ENCODE results near the gene ARMC2.

GRCh38 chr6:108848116-108848868 is at the start of gene ARMC2:
- TF ChIP-seq EGR1 (IDR thresholded peaks at IDR 0.05; ENCODE audit: borderline replicate concordance, low read depth, low read length), result no peak
- TF ChIP-seq CREB1 (IDR thresholded peaks at IDR 0.05), result no peak
- TF ChIP-seq CBX5 (IDR thresholded peaks at IDR 0.05; ENCODE audit: low read depth, low read length), result no peak
- TF ChIP-seq, protein P1, sequence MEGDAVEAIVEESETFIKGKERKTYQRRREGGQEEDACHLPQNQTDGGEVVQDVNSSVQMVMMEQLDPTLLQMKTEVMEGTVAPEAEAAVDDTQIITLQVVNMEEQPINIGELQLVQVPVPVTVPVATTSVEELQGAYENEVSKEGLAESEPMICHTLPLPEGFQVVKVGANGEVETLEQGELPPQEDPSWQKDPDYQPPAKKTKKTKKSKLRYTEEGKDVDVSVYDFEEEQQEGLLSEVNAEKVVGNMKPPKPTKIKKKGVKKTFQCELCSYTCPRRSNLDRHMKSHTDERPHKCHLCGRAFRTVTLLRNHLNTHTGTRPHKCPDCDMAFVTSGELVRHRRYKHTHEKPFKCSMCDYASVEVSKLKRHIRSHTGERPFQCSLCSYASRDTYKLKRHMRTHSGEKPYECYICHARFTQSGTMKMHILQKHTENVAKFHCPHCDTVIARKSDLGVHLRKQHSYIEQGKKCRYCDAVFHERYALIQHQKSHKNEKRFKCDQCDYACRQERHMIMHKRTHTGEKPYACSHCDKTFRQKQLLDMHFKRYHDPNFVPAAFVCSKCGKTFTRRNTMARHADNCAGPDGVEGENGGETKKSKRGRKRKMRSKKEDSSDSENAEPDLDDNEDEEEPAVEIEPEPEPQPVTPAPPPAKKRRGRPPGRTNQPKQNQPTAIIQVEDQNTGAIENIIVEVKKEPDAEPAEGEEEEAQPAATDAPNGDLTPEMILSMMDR (IDR thresholded peaks at IDR 0.05; ENCODE audit: control extremely low read depth in 1 of 3, insufficient read depth in 1 of 3, low read depth in 1 of 3, low read length in 3 of 3), result no peak
- no peak for TF ChIP-seq JUN (IDR thresholded peaks at IDR 0.05; ENCODE audit: low read depth, low read length)
- TF ChIP-seq POLR2AphosphoS5 (IDR thresholded peaks at IDR 0.05; ENCODE audit: low read depth, low read length), result no peak
- TF ChIP-seq YY1 (IDR thresholded peaks at IDR 0.05; ENCODE audit: low read depth, low read length), result no peak
- TF ChIP-seq E2F6 (IDR thresholded peaks at IDR 0.05), result no peak; the same call in 1 of the 2 replicates
- no peak for TF ChIP-seq SRF (IDR thresholded peaks at IDR 0.05; ENCODE audit: low read depth, low read length)
- no peak for TF ChIP-seq SUZ12 (IDR thresholded peaks at IDR 0.05; ENCODE audit: low read length)
- no peak for TF ChIP-seq POLR2A (IDR thresholded peaks at IDR 0.05; ENCODE audit: control extremely low read depth in 1 of 2, low read depth in 2 of 2, low read length in 2 of 2)
- TF ChIP-seq JUND (IDR thresholded peaks at IDR 0.05; ENCODE audit: low read length), result no peak
- no peak; the same call in 1 of the 2 replicates for TF ChIP-seq RBBP5 (IDR thresholded peaks at IDR 0.05; ENCODE audit: borderline replicate concordance, low read depth, low read length)
- no peak for TF ChIP-seq CHD2 (IDR thresholded peaks at IDR 0.05; ENCODE audit: low read length)

All from H1 (cell line).